ENCODE data around the gene CROCC. TPM values are rescaled to one million over a fixed set of nuclear protein-coding genes. Genes with fewer than 3 reads are reported as not detected.

Gene CROCC
- total RNA-seq, 6 experiments from 2014 or later = 6.5 to 12.7 (median 9.4) TPM

- Histone ChIP-seq H3K4me1 (no peaks in the 10 kb centered on the region), H3K27me3 (no peaks in the 10 kb centered on the region), H3K36me3 (no peaks in the 10 kb centered on the region), H3K9me3 (no peaks in the 10 kb centered on the region), H3K4me3 (no peak overlapping the region), H3K27ac (no peak overlapping the region)
- no peak for DNase-seq
- no CpG with 5 or more reads among the region's 12 CpGs for WGBS (ENCODE audit: insufficient coverage, low coverage, low lambda C conversion rate, missing lambda C conversion rate)
- TF ChIP-seq CTCF (IDR thresholded peaks at IDR 0.05) (no peak), POLR2A (IDR thresholded peaks at IDR 0.05) (no peak)
- no peak for ATAC-seq
- intact Hi-C loops (cut with DNase I) = no loop called here
These were observed 70.4 kb downstream of the CROCC start for GRCh38 chr1:16992102-16992501.

GRCh38 chr1:16992675-16993074 is 70.9 kb downstream of the CROCC start:
- no peak for DNase-seq
- no peak overlapping the region for H3K4me3 ChIP-seq

GRCh38 chr1:16993521-16994038 is 71.8 kb downstream of the CROCC start:
- Histone ChIP-seq H3K9me3 (no peaks in the 10 kb centered on the region), H3K4me3 (no peak overlapping the region), H3K27ac (no peak overlapping the region), H3K27me3 (no peaks in the 10 kb centered on the region), H3K36me3 (peaks cover 0 to 2% (median 0%) of the 10 kb centered on the region in 4 donors), H3K4me1 (no peaks in the 10 kb centered on the region)
- intact Hi-C loops (cut with DNase I) = no loop called here
- no CpG with 5 or more reads among the region's 15 CpGs for WGBS (ENCODE audit: insufficient coverage, low coverage, low lambda C conversion rate, missing lambda C conversion rate)
- ATAC-seq (no peak), DNase-seq (no peak)
- no peak for TF ChIP-seq CTCF (IDR thresholded peaks at IDR 0.05)
- no peak for TF ChIP-seq POLR2A (IDR thresholded peaks at IDR 0.05)

More at GRCh38 chr1:16992675-16993074, 70.9 kb downstream of the CROCC start:
- intact Hi-C loops (cut with DNase I) = no loop called here
- WGBS (ENCODE audit: insufficient coverage, low coverage, low lambda C conversion rate, missing lambda C conversion rate) = 89% methylated on average over 9 of the region's 9 CpGs
- ATAC-seq = no peak
- H3K27ac ChIP-seq = no peak overlapping the region
- H3K9me3 ChIP-seq = no peaks in the 10 kb centered on the region
- H3K27me3 ChIP-seq = no peaks in the 10 kb centered on the region
- H3K4me1 ChIP-seq = no peaks in the 10 kb centered on the region
- no peak for TF ChIP-seq CTCF (IDR thresholded peaks at IDR 0.05)
- no peak for TF ChIP-seq POLR2A (IDR thresholded peaks at IDR 0.05)
- no peaks in the 10 kb centered on the region for H3K36me3 ChIP-seq

- Histone ChIP-seq H3K9me3 (no peaks in the 10 kb centered on the region), H3K36me3 (peaks cover 0 to 2% (median under 1%) of the 10 kb centered on the region in 4 donors), H3K4me1 (no peaks in the 10 kb centered on the region), H3K27me3 (no peaks in the 10 kb centered on the region), H3K27ac (no peak overlapping the region), H3K4me3 (no peak overlapping the region)
- WGBS (ENCODE audit: insufficient coverage, low coverage, low lambda C conversion rate, missing lambda C conversion rate) = 100% methylated on average over 2 of the region's 14 CpGs
- TF ChIP-seq CTCF (IDR thresholded peaks at IDR 0.05) (no peak), POLR2A (IDR thresholded peaks at IDR 0.05) (no peak)
- ATAC-seq (no peak), DNase-seq (no peak)
- intact Hi-C loops (cut with DNase I) = no loop called here
These were observed 75.1 kb downstream of the CROCC start for GRCh38 chr1:16996845-16997244.

- intact Hi-C loops (cut with DNase I) = no loop called here
- Histone ChIP-seq H3K9me3 (no peaks in the 10 kb centered on the region), H3K36me3 (peaks cover 0 to 5% (median under 1%) of the 10 kb centered on the region in 4 donors), H3K4me3 (no peak overlapping the region), H3K27ac (no peak overlapping the region), H3K4me1 (no peaks in the 10 kb centered on the region), H3K27me3 (no peaks in the 10 kb centered on the region)
- DNase-seq (no peak), ATAC-seq (no peak)
- TF ChIP-seq POLR2A (IDR thresholded peaks at IDR 0.05) (no peak), CTCF (IDR thresholded peaks at IDR 0.05) (no peak)
- WGBS (ENCODE audit: insufficient coverage, low coverage, low lambda C conversion rate, missing lambda C conversion rate) = 91% methylated on average over 9 of the region's 10 CpGs
These were observed 76.9 kb downstream of the CROCC start for GRCh38 chr1:16998589-16998988.
